ENCODE measurements around the gene AUP1.

Gene AUP1

DNA sequence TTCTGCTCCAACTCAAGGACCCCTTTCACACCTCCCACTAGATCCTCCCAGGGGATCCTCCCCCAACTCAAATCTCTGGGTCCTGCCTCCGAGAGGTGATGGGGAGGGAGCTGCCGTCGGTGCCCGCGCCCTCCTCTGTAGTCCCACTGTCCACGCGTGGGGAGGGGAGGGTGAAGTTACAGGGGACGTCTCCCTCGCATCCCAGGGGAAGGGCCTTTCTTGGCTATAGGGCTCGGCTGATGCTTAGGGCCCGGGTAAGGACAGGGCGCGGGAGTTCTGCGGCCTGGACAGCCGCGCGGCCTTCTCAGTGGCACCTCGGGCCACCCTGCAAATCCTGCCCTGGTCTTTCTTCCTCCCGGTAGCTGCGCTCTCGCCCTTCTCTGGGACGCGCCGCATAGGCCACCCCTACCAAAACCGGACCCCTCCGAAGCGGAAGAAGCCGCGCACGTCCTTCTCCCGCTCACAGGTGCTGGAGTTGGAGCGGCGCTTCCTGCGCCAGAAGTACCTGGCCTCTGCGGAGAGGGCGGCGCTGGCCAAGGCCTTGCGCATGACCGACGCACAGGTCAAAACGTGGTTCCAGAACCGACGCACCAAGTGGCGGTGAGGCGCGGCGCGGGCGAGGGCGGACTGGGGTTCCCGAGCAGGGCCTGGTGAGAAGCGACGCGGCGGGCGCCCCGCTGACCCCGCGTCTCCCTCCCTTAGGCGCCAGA, 14.1 kb downstream of the AUP1 start:
- no peaks in the 10 kb centered on the region for H3K36me3 ChIP-seq (ENCODE audit: control insufficient read depth, insufficient read depth, low read length)
- H3K9me3 ChIP-seq (ENCODE audit: control insufficient read depth, insufficient read depth, low read length), result peaks cover 6% of the 10 kb centered on the region
- H3K4me1 ChIP-seq (ENCODE audit: control insufficient read depth, insufficient read depth, low read length), result no peaks in the 10 kb centered on the region
- no peak overlapping the region for H3K9ac ChIP-seq (ENCODE audit: low read depth, low read length)
- H3K4me3 ChIP-seq (ENCODE audit: low read depth, low read length), result peak overlapping the region; percentile 49
- H3K27me3 ChIP-seq (ENCODE audit: control insufficient read depth, insufficient read depth, low read length), result peaks cover 99% of the 10 kb centered on the region

DNA sequence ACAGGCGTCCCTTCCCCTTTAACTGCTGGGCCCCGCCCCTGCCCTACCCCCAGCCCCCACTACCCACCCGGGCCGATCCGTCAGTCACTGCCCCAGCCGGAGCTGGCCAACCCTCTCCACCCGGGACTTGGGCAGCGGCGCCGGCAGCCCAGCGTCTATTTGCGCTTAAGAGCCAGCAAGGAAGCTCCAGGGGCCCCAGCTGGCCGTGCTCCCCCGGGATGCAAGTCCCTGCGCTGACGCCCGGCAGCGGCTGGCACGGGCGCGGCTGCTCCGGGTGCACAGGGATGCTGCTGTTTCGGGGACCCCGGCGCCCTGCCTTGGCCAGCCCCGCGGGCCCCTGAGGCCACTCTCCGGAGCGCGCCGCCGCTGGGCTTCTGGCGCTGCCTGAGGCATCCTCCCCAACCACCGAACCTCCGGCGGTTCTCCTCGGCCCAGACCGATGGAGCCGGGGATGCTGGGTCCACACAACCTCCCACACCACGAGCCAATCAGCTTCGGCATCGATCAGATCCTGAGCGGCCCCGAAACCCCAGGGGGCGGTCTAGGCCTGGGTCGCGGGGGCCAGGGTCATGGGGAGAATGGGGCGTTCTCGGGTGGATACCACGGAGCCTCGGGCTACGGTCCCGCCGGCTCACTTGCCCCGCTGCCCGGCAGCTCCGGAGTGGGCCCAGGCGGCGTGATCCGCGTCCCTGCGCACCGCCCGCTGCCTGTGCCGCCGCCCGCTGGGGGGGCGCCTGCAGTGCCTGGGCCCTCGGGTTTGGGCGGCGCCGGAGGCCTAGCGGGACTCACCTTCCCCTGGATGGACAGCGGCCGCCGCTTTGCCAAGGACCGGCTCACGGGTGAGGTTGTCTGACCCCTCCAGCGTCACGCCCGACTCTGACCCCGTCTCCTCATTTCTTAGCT, 14.9 kb downstream of the AUP1 start, which contains the start of gene TLX2:
TSS of gene TLX2 (plus strand) at position 83 of the 903 bp plus-strand sequence. CDS start at position 440, 357 bp downstream.
- Histone ChIP-seq H3K9me3 (ENCODE audit: control insufficient read depth, insufficient read depth, low read length) (peaks cover 6% of the 10 kb centered on the region), H3K4me3 (ENCODE audit: low read depth, low read length) (peak within 1 kb of the TSS; percentile 52), H3K36me3 (ENCODE audit: control insufficient read depth, insufficient read depth, low read length) (no peaks in the 10 kb centered on the region), H3K9ac (ENCODE audit: low read depth, low read length) (no peak within 1 kb of the TSS), H3K27me3 (ENCODE audit: control insufficient read depth, insufficient read depth, low read length) (peaks cover 99% of the 10 kb centered on the region), H3K4me1 (ENCODE audit: control insufficient read depth, insufficient read depth, low read length) (no peaks in the 10 kb centered on the region)

DNA sequence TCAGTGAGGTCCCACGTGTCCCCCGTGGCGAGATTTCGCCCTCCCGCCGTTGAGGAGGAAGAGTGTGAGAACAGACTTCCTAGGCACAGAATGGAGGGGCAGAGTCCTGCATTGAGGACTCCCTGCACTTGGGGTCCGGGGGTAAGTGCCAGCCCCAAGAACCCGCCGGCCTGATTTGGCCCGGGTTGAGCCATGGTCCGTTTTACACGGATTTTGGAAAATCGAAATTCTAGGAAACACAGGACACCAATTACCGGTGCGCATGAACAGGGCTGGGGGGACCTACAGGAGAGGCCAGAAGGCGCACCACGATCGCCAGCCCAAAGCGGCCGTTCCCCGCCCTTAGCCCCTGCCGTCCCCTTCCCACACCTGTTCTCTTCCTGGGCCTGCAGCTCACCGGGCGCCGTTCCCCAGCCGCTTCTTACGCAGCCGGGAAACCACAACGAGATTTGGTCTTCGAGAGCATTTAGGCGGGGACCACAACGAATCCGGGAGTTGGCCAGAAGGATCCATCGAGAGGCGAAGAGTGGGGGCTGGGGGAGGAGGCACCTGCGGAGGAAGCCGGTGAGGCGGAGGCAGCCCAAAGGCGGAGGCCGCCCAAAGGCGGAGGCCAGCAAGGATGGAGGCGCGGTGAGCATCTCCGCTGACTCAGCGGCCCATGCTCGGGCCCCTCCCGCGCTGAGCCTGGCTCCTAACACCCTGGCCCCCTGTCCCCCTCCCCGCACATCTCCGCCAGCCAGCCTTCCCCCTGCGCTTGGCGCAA, 15.7 kb downstream of the AUP1 start:
- H3K4me1 ChIP-seq (ENCODE audit: control insufficient read depth, insufficient read depth, low read length), result no peaks in the 10 kb centered on the region
- peak overlapping the region; percentile 52 for H3K4me3 ChIP-seq (ENCODE audit: low read depth, low read length)
- no peaks in the 10 kb centered on the region for H3K36me3 ChIP-seq (ENCODE audit: control insufficient read depth, insufficient read depth, low read length)
- H3K9me3 ChIP-seq (ENCODE audit: control insufficient read depth, insufficient read depth, low read length), result peaks cover 6% of the 10 kb centered on the region
- H3K27me3 ChIP-seq (ENCODE audit: control insufficient read depth, insufficient read depth, low read length), result peaks cover 99% of the 10 kb centered on the region
- H3K9ac ChIP-seq (ENCODE audit: low read depth, low read length), result no peak overlapping the region

DNA sequence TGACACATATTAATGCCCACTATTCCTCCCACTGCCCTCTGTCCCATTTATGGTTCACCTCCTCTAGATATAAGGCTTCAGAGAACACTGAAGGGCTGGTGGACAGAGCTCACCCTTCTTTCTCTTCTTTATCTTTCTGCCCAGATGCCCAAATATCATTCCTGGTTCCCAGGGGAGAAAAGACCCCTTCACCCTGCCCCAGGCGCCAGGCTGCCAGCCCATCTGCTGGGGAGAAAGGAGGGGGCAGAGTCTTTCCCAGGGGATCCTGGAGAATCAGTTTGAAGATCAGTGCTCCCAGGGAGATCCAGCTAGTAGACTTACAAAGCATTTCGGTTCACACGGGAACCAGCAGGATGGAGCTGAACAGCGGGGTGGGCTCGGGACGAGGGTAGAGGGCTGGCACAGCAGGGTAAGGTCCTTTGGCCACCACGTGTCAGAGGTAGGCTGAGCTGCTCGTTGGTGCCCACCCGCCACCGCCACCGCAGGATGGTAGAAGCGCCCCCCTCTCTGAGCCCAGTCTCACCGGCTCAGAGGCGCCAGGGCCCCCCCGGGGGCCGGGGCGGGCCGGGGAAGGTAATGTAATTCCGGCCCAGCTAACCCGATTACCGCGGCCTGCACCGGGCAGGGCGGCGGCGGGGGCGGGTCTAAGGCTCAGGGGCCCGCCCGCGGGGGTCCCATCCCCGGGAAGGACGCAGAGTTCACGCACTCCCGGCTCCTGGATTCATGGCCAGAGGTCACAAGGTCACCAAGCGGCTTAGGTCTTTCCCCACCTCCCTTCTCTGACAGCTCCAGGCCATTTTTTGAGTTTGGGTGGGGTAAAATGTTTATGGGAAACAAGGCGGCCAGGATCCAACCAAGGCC, 16.5 kb downstream of the AUP1 start:
- Histone ChIP-seq H3K9me3 (ENCODE audit: control insufficient read depth, insufficient read depth, low read length) (peaks cover 6% of the 10 kb centered on the region), H3K9ac (ENCODE audit: low read depth, low read length) (no peak overlapping the region), H3K27me3 (ENCODE audit: control insufficient read depth, insufficient read depth, low read length) (peaks cover 98% of the 10 kb centered on the region), H3K36me3 (ENCODE audit: control insufficient read depth, insufficient read depth, low read length) (no peaks in the 10 kb centered on the region), H3K4me3 (ENCODE audit: low read depth, low read length) (peak overlapping the region; percentile 52), H3K4me1 (ENCODE audit: control insufficient read depth, insufficient read depth, low read length) (no peaks in the 10 kb centered on the region)

DNA sequence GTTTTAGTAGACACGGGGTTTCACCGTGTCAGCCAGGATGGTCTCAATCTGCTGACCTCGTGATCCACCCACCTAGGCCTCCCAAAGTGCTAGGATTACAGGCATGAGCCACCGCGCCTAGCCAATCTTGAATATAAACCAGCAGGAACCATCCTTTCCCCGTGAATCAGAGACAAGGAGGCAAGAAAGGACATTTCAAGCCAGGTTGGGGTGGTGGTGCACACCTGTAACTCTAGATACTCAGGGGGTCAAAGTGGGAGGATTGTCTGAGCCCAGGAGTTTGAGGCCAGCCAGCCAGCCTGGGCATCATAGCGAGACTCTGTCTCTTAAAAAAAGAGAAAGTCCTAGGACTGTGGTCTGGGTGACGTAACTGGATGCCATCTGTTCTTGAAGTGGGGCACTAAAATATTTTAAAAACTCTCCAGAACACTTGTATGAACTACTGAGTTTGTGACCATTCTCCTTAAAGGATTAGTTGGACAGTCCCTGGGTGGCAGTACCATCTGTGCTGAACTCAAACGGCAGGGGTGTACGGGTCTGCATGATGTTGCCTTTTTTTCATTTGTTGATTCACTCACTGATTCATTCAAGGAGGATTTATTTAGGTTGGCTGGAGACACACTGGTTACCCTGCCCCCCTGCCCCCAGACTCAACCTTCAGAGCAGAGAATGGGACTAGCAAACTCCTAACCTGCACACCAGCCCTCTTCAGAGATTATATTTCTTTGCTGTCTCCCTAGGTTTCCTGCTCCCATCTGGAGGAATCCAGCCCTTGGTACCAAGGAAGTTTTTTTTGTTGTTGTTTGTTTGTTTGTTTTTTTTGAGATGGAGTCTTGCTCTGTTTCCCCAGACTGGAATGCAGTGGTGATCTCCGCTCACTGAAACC, 18.2 kb downstream of the AUP1 start:
- Histone ChIP-seq H3K27me3 (ENCODE audit: control insufficient read depth, insufficient read depth, low read length) (peaks cover 85% of the 10 kb centered on the region), H3K9ac (ENCODE audit: low read depth, low read length) (no peak overlapping the region), H3K4me1 (ENCODE audit: control insufficient read depth, insufficient read depth, low read length) (peaks cover 3% of the 10 kb centered on the region), H3K9me3 (ENCODE audit: control insufficient read depth, insufficient read depth, low read length) (no peaks in the 10 kb centered on the region), H3K4me3 (ENCODE audit: low read depth, low read length) (no peak overlapping the region), H3K36me3 (ENCODE audit: control insufficient read depth, insufficient read depth, low read length) (no peaks in the 10 kb centered on the region)

DNA sequence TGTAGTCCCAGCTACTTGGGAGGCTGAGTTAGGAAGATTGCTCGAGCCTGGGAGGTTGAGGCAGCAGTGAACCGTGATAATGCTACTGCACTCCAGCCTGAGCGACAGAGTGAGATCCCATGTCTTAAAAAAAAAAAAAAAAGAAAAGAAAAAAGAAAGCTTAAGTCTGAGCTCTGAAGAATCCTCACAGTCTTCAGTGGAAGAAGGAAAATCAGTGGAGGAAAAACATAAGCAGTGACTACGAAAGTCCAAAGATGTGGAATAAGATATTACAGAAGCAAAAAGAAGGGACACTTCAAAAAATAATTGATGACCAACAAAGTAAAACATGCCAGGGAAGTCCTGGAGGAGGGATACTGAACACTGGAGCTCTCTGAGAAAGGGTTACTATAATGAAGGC, 19.2 kb downstream of the AUP1 start:
- H3K9me3 ChIP-seq (ENCODE audit: control insufficient read depth, insufficient read depth, low read length), result no peaks in the 10 kb centered on the region
- H3K4me3 ChIP-seq (ENCODE audit: low read depth, low read length), result no peak overlapping the region
- peaks cover 82% of the 10 kb centered on the region for H3K27me3 ChIP-seq (ENCODE audit: control insufficient read depth, insufficient read depth, low read length)
- peaks cover 3% of the 10 kb centered on the region for H3K36me3 ChIP-seq (ENCODE audit: control insufficient read depth, insufficient read depth, low read length)
- H3K4me1 ChIP-seq (ENCODE audit: control insufficient read depth, insufficient read depth, low read length), result peaks cover 3% of the 10 kb centered on the region
- H3K9ac ChIP-seq (ENCODE audit: low read depth, low read length), result no peak overlapping the region

DNA sequence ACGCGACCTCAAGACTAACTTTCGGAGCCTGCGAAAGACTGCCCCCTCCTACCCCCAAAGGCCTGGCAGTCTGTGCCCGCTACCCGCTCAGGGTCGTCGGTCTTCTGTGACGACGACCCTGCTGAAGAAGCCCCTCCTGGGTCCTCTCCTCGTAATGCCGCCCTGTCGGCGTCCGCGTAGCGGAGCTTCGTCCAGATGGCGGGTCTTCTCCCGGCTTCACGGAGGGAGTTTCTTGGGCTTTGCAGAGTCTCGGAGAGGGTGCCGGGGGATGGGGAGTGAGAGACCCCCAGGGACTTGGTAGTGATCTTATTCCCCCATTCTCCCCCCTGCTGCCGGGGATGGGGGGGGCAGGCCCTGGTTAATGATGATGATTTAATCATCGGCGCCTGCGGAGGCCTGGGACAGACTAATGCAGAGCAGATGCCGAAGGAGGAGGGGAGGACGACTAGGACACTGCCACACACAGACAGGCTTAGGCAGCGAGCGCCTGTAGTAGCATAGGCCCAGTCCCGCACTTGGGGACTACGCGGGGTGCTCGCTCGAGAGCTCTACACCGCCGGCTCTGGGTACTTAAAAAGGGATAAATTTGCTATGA, 21.5 kb downstream of the AUP1 start:
- peaks cover 4% of the 10 kb centered on the region for H3K36me3 ChIP-seq (ENCODE audit: control insufficient read depth, insufficient read depth, low read length)
- H3K27me3 ChIP-seq (ENCODE audit: control insufficient read depth, insufficient read depth, low read length), result peaks cover 83% of the 10 kb centered on the region
- no peaks in the 10 kb centered on the region for H3K9me3 ChIP-seq (ENCODE audit: control insufficient read depth, insufficient read depth, low read length)
- H3K9ac ChIP-seq (ENCODE audit: low read depth, low read length), result peak overlapping the region; percentile 81
- peak overlapping the region; percentile 93 for H3K4me3 ChIP-seq (ENCODE audit: low read depth, low read length)
- peaks cover 3% of the 10 kb centered on the region for H3K4me1 ChIP-seq (ENCODE audit: control insufficient read depth, insufficient read depth, low read length)

DNA sequence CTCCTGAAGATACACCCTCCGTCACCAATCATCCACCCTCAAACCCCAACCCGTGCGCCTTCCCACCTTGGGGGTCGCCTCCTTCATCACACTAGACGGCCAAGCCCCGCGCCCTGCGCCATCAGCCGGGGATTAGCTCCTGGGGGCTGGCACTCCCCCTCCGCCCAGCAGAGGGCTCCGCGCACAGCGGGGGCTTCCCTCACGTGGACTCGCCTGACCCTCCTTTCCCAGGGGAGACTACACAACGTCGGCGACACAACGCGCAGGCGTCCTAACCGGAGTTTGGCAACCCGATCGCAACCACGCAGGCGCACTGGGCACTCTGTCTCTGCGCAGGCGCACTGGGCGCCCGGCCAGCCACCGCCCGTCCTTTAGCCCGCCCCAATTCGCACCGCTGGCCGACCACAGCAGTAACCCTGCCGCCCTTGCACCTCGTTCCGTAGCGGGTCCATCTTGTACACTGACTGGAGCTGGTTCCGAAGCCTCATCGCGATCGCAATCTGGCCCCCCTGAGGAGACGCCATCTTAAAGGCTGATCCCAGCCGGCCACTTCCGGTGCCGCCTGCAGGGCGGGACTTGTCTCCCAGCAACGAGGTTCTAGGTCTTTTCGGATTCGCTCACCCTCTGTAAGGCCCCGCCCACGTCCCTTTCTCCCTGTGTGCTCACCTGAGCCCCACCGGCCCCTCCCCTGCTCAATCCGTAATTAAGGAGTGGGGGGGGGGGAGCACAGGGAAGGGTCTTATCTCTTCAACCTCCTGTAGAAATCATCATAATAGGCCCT, 22.2 kb downstream of the AUP1 start, which contains the start of gene PCGF1:
TSS of gene PCGF1 (minus strand) at position 551 of the 781 bp plus-strand sequence. CDS start at position 524, 27 bp downstream.
- peaks cover 3% of the 10 kb centered on the region for H3K4me1 ChIP-seq (ENCODE audit: control insufficient read depth, insufficient read depth, low read length)
- peak within 1 kb of the TSS; percentile 84 for H3K9ac ChIP-seq (ENCODE audit: low read depth, low read length)
- H3K9me3 ChIP-seq (ENCODE audit: control insufficient read depth, insufficient read depth, low read length), result no peaks in the 10 kb centered on the region
- H3K4me3 ChIP-seq (ENCODE audit: low read depth, low read length), result peak within 1 kb of the TSS; percentile 93
- H3K36me3 ChIP-seq (ENCODE audit: control insufficient read depth, insufficient read depth, low read length), result peaks cover 4% of the 10 kb centered on the region
- peaks cover 83% of the 10 kb centered on the region for H3K27me3 ChIP-seq (ENCODE audit: control insufficient read depth, insufficient read depth, low read length)

DNA sequence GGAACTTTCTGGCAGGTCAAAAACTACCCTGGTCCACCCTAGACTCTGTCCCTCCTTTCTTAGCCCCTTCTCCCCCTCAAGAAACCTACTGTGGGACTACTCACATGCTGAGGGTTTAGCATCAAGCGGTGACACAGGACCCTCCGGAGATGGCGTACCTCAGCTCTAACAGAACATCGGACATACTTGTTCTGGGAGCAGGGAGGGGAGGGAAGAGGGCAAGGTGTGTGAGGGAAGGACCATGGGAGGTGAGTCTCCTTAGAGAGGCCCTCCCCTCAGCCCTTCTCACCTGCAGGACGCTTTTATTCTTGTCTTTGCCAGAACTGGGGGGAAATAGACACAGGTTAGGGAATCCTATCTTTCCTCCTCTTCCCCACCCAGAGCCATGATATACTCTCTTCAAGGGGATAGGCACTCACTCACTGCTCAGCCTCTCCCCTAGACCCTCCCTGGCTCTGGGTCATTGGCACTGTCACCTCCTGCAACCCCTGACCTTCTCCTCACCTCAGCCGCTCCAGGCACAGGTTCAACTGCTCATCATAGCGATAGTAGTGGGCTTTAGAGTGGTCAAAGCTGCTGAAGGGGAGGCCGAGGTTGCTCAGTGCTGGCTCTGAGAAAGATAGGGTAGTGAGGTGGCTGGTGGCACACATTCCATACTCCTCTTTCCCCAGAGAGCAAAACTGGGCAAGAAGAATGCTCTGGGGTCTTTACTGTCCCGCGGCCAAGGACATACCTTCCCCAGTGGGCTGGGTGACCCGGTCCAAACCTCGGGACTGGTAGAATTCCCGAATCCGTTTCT, 23.9 kb downstream of the AUP1 start:
- H3K4me3 ChIP-seq (ENCODE audit: low read depth, low read length), result no peak overlapping the region
- H3K4me1 ChIP-seq (ENCODE audit: control insufficient read depth, insufficient read depth, low read length), result peaks cover 3% of the 10 kb centered on the region
- H3K27me3 ChIP-seq (ENCODE audit: control insufficient read depth, insufficient read depth, low read length), result peaks cover 83% of the 10 kb centered on the region
- no peaks in the 10 kb centered on the region for H3K9me3 ChIP-seq (ENCODE audit: control insufficient read depth, insufficient read depth, low read length)
- no peak overlapping the region for H3K9ac ChIP-seq (ENCODE audit: low read depth, low read length)
- H3K36me3 ChIP-seq (ENCODE audit: control insufficient read depth, insufficient read depth, low read length), result peaks cover 4% of the 10 kb centered on the region
